DOHH2 (cell line): ENCODE data around the gene CENPP.

Experiments used
- EZH2phosphoT487 ChIP-seq: fragments of 200-600 bp; sonication (generic); IDR thresholded peaks from 2 replicates; pipeline ENCODE4 v1.6.1; 2017; ENCODE audit warnings: borderline replicate concordance, mild to moderate bottlenecking, antibody characterized with exemption, low read length, moderate library complexity, mixed read lengths
- TF ChIP-seq, protein P1 (sequence below): fragments of 200-600 bp; sonication (generic); IDR thresholded peaks from one replicate; pipeline ENCODE4 v1.5.1; 2014; ENCODE audit warnings: antibody characterized with exemption, mild to moderate bottlenecking, low read depth, low read length; ENCODE audit not compliant: poor library complexity, severe bottlenecking

DNA sequence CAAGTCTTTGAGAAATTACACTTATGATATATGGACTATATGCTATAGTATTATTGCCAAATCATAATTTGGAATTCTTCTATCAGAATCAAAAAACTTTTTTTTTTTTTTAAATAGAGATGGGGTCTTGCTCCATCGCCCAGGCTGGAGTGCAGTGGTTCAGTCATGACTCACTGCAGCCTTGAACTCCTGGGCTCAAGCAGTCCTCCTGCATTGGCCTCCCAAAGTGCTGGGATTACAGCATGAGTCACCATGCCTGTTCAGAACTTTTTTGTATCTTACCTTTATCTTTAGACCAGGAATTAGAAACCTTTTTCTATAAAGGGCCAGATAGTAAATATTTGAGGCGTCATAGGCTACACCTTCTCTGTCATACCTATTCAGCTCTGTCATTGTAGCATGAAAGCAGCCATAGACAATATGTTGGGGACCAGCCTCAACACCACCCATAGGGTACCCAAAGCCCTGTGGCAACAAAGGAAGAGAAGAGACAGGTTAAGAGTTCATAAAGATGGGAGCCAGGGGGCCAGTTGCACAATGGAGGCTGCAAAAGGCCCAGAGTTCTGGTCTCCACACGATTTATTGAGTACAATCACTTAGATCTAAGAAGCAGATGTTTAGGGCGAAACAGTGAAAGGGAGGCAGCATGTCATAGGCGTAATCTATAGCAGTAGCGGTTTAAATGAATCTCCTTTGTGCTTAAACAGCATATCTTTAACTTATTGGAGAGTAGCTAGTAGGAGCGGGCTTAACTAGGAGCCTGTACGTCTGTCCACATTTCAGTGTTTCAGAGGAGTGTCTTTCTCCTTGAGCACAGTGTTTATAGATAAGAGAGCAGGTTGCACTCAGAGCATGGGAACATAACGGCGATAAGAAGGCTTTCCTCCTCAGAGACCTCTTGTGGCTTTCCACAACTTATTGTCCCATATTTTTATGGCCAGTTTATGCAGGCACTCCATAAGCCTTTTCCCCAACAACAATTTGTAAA, 197.5 kb downstream of the CENPP start:
- TF ChIP-seq, protein P1, sequence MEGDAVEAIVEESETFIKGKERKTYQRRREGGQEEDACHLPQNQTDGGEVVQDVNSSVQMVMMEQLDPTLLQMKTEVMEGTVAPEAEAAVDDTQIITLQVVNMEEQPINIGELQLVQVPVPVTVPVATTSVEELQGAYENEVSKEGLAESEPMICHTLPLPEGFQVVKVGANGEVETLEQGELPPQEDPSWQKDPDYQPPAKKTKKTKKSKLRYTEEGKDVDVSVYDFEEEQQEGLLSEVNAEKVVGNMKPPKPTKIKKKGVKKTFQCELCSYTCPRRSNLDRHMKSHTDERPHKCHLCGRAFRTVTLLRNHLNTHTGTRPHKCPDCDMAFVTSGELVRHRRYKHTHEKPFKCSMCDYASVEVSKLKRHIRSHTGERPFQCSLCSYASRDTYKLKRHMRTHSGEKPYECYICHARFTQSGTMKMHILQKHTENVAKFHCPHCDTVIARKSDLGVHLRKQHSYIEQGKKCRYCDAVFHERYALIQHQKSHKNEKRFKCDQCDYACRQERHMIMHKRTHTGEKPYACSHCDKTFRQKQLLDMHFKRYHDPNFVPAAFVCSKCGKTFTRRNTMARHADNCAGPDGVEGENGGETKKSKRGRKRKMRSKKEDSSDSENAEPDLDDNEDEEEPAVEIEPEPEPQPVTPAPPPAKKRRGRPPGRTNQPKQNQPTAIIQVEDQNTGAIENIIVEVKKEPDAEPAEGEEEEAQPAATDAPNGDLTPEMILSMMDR, result no peak
- TF ChIP-seq EZH2phosphoT487, result no peak
